SU-DHL-6 (cell line): ENCODE data around the gene CACNB4.

Experiments used
- H2AFZ ChIP-seq: fragments of 200-600 bp; sonication (generic); 2 replicates; pipeline ENCODE4 v1.6.1; 2014; ENCODE audit warnings: low read depth, mild to moderate bottlenecking, moderate library complexity, mixed read lengths, antibody characterized with exemption, low read length; ENCODE audit not compliant: severe bottlenecking
- H3F3A ChIP-seq: fragments of 200-600 bp; shearing (Covaris generic); 2 replicates; pipeline ENCODE4 v1.6.0; 2016; ENCODE audit warnings: antibody characterized with exemption, mild to moderate bottlenecking; ENCODE audit not compliant: insufficient read depth
- H3K27ac ChIP-seq: fragments of 200-600 bp; sonication (generic); 2 replicates; pipeline ENCODE4 v1.5.1; 2016; ENCODE audit warnings: low read depth, mild to moderate bottlenecking, low read length, moderate library complexity, mixed read lengths
- H3K27me3 ChIP-seq: fragments of 200-600 bp; sonication (generic), shearing (Covaris generic); 2 replicates; pipeline ENCODE4 v1.6.0; 2014; ENCODE audit warnings: mild to moderate bottlenecking, low read length
- H3K36me3 ChIP-seq: fragments of 200-600 bp; sonication (generic); 2 replicates; pipeline ENCODE4 v1.6.1; 2014; ENCODE audit warnings: mild to moderate bottlenecking, low read length, mixed read lengths
- H3K4me2 ChIP-seq: fragments of 300-600, 200-600 bp; shearing (Covaris generic), sonication (generic); 2 replicates; pipeline ENCODE4 v1.6.0; 2014; ENCODE audit warnings: low read length, low read depth, mild to moderate bottlenecking; ENCODE audit not compliant: poor library complexity, severe bottlenecking
- H3K4me3 ChIP-seq: fragments of 200-600 bp; sonication (generic); 2 replicates; pipeline ENCODE4 v1.5.1; 2014; ENCODE audit warnings: antibody characterized with exemption, low read length, mild to moderate bottlenecking, mixed read lengths; ENCODE audit not compliant: insufficient read depth, poor library complexity, severe bottlenecking
- H3K79me2 ChIP-seq: fragments of 200-600 bp; sonication (generic); 2 replicates; pipeline ENCODE4 v1.6.1; 2014; ENCODE audit warnings: mild to moderate bottlenecking, low read length, moderate library complexity; ENCODE audit not compliant: insufficient read depth
- H3K9ac ChIP-seq: fragments of 200-600 bp; sonication (generic); 2 replicates; pipeline ENCODE4 v1.7.0; 2014; ENCODE audit warnings: mild to moderate bottlenecking, low read length
- H3K9me2 ChIP-seq: fragments of 200-600 bp; sonication (generic); replicated peaks from 2 replicates; pipeline ENCODE4 v1.6.1; 2014; ENCODE audit warnings: low read length; ENCODE audit not compliant: insufficient read depth
- H3K9me3 ChIP-seq: fragments of 200-600 bp; sonication (generic); 2 replicates; pipeline ENCODE4 v1.6.1; 2014; ENCODE audit warnings: low read length, mixed read lengths; ENCODE audit not compliant: insufficient read depth
- H4K20me1 ChIP-seq: fragments of 200-600 bp; sonication (generic); 2 replicates; pipeline ENCODE4 v1.6.1; 2014; ENCODE audit warnings: low read depth, mild to moderate bottlenecking, antibody characterized with exemption, low read length, moderate library complexity, mixed read lengths
- EZH2phosphoT487 ChIP-seq: fragments of 200-600 bp; sonication (generic), shearing (Covaris generic); conservative IDR thresholded peaks from 2 replicates; pipeline ENCODE4 v1.6.1; 2018; ENCODE audit warnings: mild to moderate bottlenecking, antibody characterized with exemption, low read length, moderate library complexity, mixed read lengths
- TF ChIP-seq, protein P1 (sequence below): fragments of 200-600 bp; sonication (generic); IDR thresholded peaks from one replicate; pipeline ENCODE4 v1.5.1; 2017; ENCODE audit warnings: antibody characterized with exemption, mild to moderate bottlenecking, low read length, moderate library complexity; ENCODE audit not compliant: insufficient read depth, poor library complexity, severe bottlenecking

CACNB4 gene

DNA sequence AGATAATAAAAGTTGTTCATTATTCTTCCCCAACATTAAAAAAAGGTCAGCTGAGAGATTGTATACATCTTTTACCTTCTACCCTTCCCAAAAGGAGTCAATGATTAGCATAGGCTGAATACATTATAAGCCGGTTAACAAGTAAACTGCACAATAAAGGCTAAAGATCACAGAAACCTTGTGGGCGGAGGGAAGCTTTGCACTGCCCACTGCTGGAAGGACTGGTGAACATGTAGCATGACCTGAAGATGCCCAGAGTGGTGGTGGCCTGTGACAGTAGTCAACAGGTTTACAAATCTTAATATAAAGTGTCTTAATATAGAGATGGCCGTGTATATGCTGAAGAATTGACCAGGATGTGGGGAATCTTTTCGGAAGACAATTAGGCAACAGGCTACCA lies 306.3 kb downstream of the CACNB4 start:
- Histone ChIP-seq H3K79me2 (no peaks in the 10 kb centered on the region), H3K36me3 (peaks cover 6% of the 10 kb centered on the region; the same call in 1 of the 2 replicates), H3K4me2 (no peak overlapping the region), H3K27ac (no peak overlapping the region), H3K9me2 (no peaks in the 10 kb centered on the region), H4K20me1 (0 out of 2 replicates have a peak, but pooled peaks cover 3% of the 10 kb centered on the region), H2AFZ (no peak overlapping the region), H3K27me3 (no peaks in the 10 kb centered on the region), H3F3A (no peaks in the 10 kb centered on the region; the same call in 1 of the 2 replicates), H3K9ac (no peak overlapping the region), H3K4me3 (no peak overlapping the region), H3K9me3 (no peaks in the 10 kb centered on the region)
- TF ChIP-seq, protein P1, sequence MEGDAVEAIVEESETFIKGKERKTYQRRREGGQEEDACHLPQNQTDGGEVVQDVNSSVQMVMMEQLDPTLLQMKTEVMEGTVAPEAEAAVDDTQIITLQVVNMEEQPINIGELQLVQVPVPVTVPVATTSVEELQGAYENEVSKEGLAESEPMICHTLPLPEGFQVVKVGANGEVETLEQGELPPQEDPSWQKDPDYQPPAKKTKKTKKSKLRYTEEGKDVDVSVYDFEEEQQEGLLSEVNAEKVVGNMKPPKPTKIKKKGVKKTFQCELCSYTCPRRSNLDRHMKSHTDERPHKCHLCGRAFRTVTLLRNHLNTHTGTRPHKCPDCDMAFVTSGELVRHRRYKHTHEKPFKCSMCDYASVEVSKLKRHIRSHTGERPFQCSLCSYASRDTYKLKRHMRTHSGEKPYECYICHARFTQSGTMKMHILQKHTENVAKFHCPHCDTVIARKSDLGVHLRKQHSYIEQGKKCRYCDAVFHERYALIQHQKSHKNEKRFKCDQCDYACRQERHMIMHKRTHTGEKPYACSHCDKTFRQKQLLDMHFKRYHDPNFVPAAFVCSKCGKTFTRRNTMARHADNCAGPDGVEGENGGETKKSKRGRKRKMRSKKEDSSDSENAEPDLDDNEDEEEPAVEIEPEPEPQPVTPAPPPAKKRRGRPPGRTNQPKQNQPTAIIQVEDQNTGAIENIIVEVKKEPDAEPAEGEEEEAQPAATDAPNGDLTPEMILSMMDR, result no peak
- TF ChIP-seq EZH2phosphoT487, result no peak

DNA sequence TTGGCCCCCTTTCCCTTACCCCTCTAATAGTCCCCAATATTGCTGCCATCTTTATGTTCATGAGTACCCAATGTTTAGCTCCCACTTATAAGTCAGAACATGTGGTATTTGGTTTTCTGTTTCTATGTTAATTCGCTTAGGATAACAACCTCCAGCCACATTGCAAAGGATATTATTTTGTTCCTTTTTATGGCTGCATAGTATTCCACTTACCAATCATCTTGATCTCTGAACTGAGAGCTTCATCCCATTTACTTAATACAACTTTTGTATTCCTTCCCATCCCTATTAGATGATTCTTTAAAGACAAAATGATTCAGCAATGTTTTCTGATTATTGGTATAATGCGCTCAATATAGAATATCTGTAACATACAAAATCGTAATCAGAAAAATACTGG lies 307.3 kb downstream of the CACNB4 start:
- peaks cover 6% of the 10 kb centered on the region; the same call in 1 of the 2 replicates for H3K36me3 ChIP-seq
- no peak overlapping the region for H2AFZ ChIP-seq
- H3K9me3 ChIP-seq, result no peaks in the 10 kb centered on the region
- H3K27ac ChIP-seq, result no peak overlapping the region
- H3K27me3 ChIP-seq, result no peaks in the 10 kb centered on the region
- H3K9ac ChIP-seq, result no peak overlapping the region
- H4K20me1 ChIP-seq, result 0 out of 2 replicates have a peak, but pooled peaks cover 3% of the 10 kb centered on the region
- no peak for TF ChIP-seq EZH2phosphoT487
- TF ChIP-seq, protein P1, result no peak
- no peaks in the 10 kb centered on the region; the same call in 1 of the 2 replicates for H3F3A ChIP-seq
- no peaks in the 10 kb centered on the region for H3K79me2 ChIP-seq
- no peaks in the 10 kb centered on the region for H3K9me2 ChIP-seq
- no peak overlapping the region for H3K4me3 ChIP-seq
- H3K4me2 ChIP-seq, result no peak overlapping the region

DNA sequence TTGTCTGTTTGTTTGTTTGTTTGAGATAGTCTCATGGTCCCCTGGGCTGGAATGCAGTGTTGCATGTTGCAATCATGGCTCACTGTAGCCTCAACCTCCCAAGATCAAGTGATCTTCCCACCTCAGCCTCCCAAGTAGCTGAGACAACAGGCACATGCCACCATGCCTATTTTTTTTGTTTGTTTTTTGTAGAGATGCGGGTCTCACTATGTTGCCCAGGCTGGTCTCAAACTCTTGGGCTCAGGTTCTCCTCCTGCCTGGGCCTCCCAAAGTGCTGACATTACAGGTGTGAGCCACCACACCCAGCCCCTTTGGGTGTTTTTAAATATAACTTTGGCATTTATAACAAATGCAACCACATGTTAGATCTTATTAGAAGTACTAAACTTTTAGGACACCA lies 308.2 kb downstream of the CACNB4 start:
- Histone ChIP-seq H3K79me2 (no peaks in the 10 kb centered on the region), H3K27ac (no peak overlapping the region), H2AFZ (no peak overlapping the region), H3K4me2 (no peak overlapping the region), H3K36me3 (peaks cover 5% of the 10 kb centered on the region; the same call in 1 of the 2 replicates), H3F3A (no peaks in the 10 kb centered on the region; the same call in 1 of the 2 replicates), H3K9me2 (no peaks in the 10 kb centered on the region), H3K9ac (no peak overlapping the region), H4K20me1 (no peaks in the 10 kb centered on the region), H3K4me3 (no peak overlapping the region), H3K27me3 (no peaks in the 10 kb centered on the region), H3K9me3 (no peaks in the 10 kb centered on the region)
- TF ChIP-seq EZH2phosphoT487, result no peak
- TF ChIP-seq, protein P1, result no peak
